Kidney (tissue), 14 donors: ENCODE measurements around the gene ZBTB22. TPM values are rescaled to one million over a fixed set of nuclear protein-coding genes. Genes with fewer than 3 reads are reported as not detected.

Source experiments
- DNase-seq, 5 donors: peaks; one replicate each; pipeline ENCODE4 v3.0.0-alpha.2; 2013 to 2020
- FAIRE-seq: peaks from 2 replicates; lab custom pipeline; 2012; peaks lifted over from hg19 to GRCh38; lab: Jason Lieb, UNC
- H3K27ac ChIP-seq, 2 donors: one replicate each; pipeline ENCODE4 v1.7.0; 2013; ENCODE audit warnings: low read depth in 2 of 2, low read length in 2 of 2, inconsistent platforms in 1 of 2
- H3K27me3 ChIP-seq: one replicate; pipeline ENCODE4 v1.7.1; 2013; ENCODE audit warnings: low read length, inconsistent platforms; ENCODE audit not compliant: control insufficient read depth, insufficient read depth
- H3K36me3 ChIP-seq, 3 donors: one replicate each; pipeline versions ENCODE4 v1.7.0 to v1.7.1; 2013; ENCODE audit warnings: low read length in 3 of 3, control low read depth in 1 of 3, inconsistent platforms in 1 of 3; ENCODE audit not compliant: insufficient read depth in 3 of 3, control insufficient read depth in 2 of 3
- H3K4me1 ChIP-seq, 3 donors: one replicate each; pipeline versions ENCODE4 v1.7.0 to v1.7.1; 2013; ENCODE audit warnings: low read length in 3 of 3, inconsistent platforms in 1 of 3, low read depth in 1 of 3; ENCODE audit not compliant: control insufficient read depth in 2 of 3, insufficient read depth in 2 of 3
- H3K4me3 ChIP-seq, 3 donors: one replicate each; pipeline versions ENCODE4 v1.7.0 to v1.8.1; 2013; ENCODE audit warnings: low read length in 3 of 3, control low read depth in 1 of 3, inconsistent platforms in 1 of 3
- H3K9ac ChIP-seq, 3 donors: one replicate each; pipeline versions ENCODE4 v1.7.0 to v1.7.1; 2013; ENCODE audit warnings: low read length in 3 of 3, control low read depth in 1 of 3, inconsistent platforms in 1 of 3
- H3K9me3 ChIP-seq, 3 donors: one replicate each; pipeline versions ENCODE4 v1.7.0 to v1.7.1; 2013; ENCODE audit warnings: low read length in 3 of 3, control low read depth in 1 of 3, inconsistent platforms in 1 of 3; ENCODE audit not compliant: control insufficient read depth in 2 of 3, insufficient read depth in 1 of 3
- intact Hi-C: fragments of 100-400 bp; cut with DNase I; formaldehyde crosslinking; loops from one replicate; pipeline ENCODE4 v1.11.1; 2022
- polyA plus RNA-seq: library from polyadenylated mRNA; stranded (reverse); fragments of 350-450 nt; fragmentation: Illumina TruSeq; extraction: RNeasy Lipid Tissue Mini Kit (QIAGEN cat#74804); gene quantifications from one replicate; pipeline ENCODE4 v1.2.3, GENCODE V29; 2014; ENCODE audit warnings: low read depth, low replicate concordance; ENCODE audit not compliant: insufficient read depth
- total RNA-seq: library from RNA; stranded (reverse); fragmentation: NEBNext Ultra II Directional; extraction: Animal tissue kit (Norgen Biotek cat#: 25700); gene quantifications from one replicate; pipeline ENCODE4 v1.2.1, GENCODE V29; 2021
- TF ChIP-seq, protein P1 (sequence below): IDR thresholded peaks from 3 replicates; pipeline ENCODE4 v1.5.1; 2012; ENCODE audit warnings: mild to moderate bottlenecking, moderate library complexity, borderline replicate concordance; ENCODE audit not compliant: insufficient read depth; ENCODE audit errors: extremely low read depth
- donor health status: control.
- donor health status: control.
- donor health status: control.
- donor health status: control.
- donor health status: control.
- donor health status: DM: yes; HTN: yes; CAD: no.
- donor health status: Normal renal cell carcinoma (clear cell type).

Gene ZBTB22
- total and polyA plus RNA-seq, 2 donors from 2014 or later: 16.3 to 22.9 TPM

GRCh38 chr6:33306356-33306755, 11.2 kb downstream of the ZBTB22 start:
- H3K36me3 ChIP-seq: peaks cover 4 to 19% (median 15%) of the 10 kb centered on the region in 3 donors
- H3K9ac ChIP-seq: no peak overlapping the region
- TF ChIP-seq, protein P1, sequence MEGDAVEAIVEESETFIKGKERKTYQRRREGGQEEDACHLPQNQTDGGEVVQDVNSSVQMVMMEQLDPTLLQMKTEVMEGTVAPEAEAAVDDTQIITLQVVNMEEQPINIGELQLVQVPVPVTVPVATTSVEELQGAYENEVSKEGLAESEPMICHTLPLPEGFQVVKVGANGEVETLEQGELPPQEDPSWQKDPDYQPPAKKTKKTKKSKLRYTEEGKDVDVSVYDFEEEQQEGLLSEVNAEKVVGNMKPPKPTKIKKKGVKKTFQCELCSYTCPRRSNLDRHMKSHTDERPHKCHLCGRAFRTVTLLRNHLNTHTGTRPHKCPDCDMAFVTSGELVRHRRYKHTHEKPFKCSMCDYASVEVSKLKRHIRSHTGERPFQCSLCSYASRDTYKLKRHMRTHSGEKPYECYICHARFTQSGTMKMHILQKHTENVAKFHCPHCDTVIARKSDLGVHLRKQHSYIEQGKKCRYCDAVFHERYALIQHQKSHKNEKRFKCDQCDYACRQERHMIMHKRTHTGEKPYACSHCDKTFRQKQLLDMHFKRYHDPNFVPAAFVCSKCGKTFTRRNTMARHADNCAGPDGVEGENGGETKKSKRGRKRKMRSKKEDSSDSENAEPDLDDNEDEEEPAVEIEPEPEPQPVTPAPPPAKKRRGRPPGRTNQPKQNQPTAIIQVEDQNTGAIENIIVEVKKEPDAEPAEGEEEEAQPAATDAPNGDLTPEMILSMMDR: no peak
- intact Hi-C loops: no loop called here
- FAIRE-seq: no peak
- no peak overlapping the region for H3K27ac ChIP-seq
- no peaks in the 10 kb centered on the region for H3K9me3 ChIP-seq
- H3K4me1 ChIP-seq: peaks cover 0 to 3% (median 0%) of the 10 kb centered on the region in 3 donors
- DNase-seq: no peak
- no peak overlapping the region for H3K4me3 ChIP-seq
- no peaks in the 10 kb centered on the region for H3K27me3 ChIP-seq

- TF ChIP-seq, protein P1: no peak
- DNase-seq: no peak
- H3K4me1 ChIP-seq: peaks cover 0 to 3% (median 0%) of the 10 kb centered on the region in 3 donors
- H3K27ac ChIP-seq: no peak overlapping the region
- no peaks in the 10 kb centered on the region for H3K9me3 ChIP-seq
- H3K4me3 ChIP-seq: no peak overlapping the region
- intact Hi-C loops: no loop called here
- FAIRE-seq: no peak
- H3K36me3 ChIP-seq: peaks cover 4 to 19% (median 15%) of the 10 kb centered on the region in 3 donors
- H3K27me3 ChIP-seq: no peaks in the 10 kb centered on the region
- no peak overlapping the region for H3K9ac ChIP-seq
These were observed 12.5 kb downstream of the ZBTB22 start for GRCh38 chr6:33305052-33305451.

- H3K4me1 ChIP-seq: peaks cover 0 to 3% (median 0%) of the 10 kb centered on the region in 3 donors
- no peak overlapping the region for H3K9ac ChIP-seq
- TF ChIP-seq, protein P1: no peak
- no peak overlapping the region for H3K4me3 ChIP-seq
- no peaks in the 10 kb centered on the region for H3K9me3 ChIP-seq
- FAIRE-seq (no peak), DNase-seq (peak in 1 of 5 donors; percentile 59)
- H3K27ac ChIP-seq: no peak overlapping the region
- H3K27me3 ChIP-seq: no peaks in the 10 kb centered on the region
- intact Hi-C loops: no loop called here
- H3K36me3 ChIP-seq: peaks cover 4 to 19% (median 15%) of the 10 kb centered on the region in 3 donors
These were observed 13.3 kb downstream of the ZBTB22 start for GRCh38 chr6:33304216-33304615.

DNA sequence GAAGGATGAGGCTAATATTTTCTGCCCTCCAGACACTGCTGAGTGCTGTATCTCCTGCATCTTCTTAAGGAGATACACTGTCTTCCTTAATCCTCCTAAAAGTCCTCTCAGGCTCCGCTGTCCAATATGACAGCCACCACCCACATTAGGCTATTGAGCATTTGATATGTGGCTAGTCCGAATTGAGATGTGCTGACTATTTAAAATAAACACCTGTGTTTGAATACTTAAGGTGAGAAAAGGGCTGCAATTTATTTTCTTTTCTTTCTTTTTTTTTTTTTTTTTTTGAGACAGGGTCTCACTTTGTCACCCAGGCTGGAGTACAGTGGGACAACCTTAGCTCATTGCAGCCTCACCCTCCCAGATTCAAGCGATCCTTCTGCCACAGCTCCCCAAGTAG, 15.7 kb downstream of the ZBTB22 start:
- Histone ChIP-seq H3K27me3 (no peaks in the 10 kb centered on the region), H3K27ac (no peak overlapping the region), H3K4me1 (peaks cover 0 to 11% (median 0%) of the 10 kb centered on the region in 3 donors), H3K9ac (no peak overlapping the region), H3K9me3 (no peaks in the 10 kb centered on the region), H3K36me3 (peaks cover 4 to 19% (median 15%) of the 10 kb centered on the region in 3 donors), H3K4me3 (no peak overlapping the region)
- FAIRE-seq (no peak), DNase-seq (peak in 1 of 5 donors; percentile 4)
- TF ChIP-seq, protein P1: no peak
- intact Hi-C loops: no loop called here
